Epithelial cell of proximal tubule (primary cell): ENCODE results near the gene TUFM. TPM values are rescaled to one million over a fixed set of nuclear protein-coding genes. Genes with fewer than 3 reads are reported as not detected.
"Not testable (repeated sequence)": the region's sequence is repeated elsewhere in the genome, so short reads cannot be mapped to it uniquely, and the experiment has no call there.

ENCODE experiments used
- DNase-seq: peaks from one replicate; pipeline ENCODE4 v3.0.0-alpha.2; 2011; ENCODE audit warnings: low read depth
- H3K4me3 ChIP-seq: 2 replicates; pipeline ENCODE4 v1.5.1; 2011; ENCODE audit warnings: low read depth, mild to moderate bottlenecking, low read length
- total RNA-seq: library from RNA; depleted of rRNA; stranded (reverse); fragments of >200 nt; gene quantifications from 2 replicates; pipeline ENCODE4 v1.2.3, GENCODE V29; 2015
- TF ChIP-seq, protein P1 (sequence below): conservative IDR thresholded peaks from 2 replicates; pipeline ENCODE4 v1.5.1; 2012; ENCODE audit warnings: low read depth, mild to moderate bottlenecking, low read length

The TUFM gene
- total RNA-seq, 1 donor from 2014 or later = 174 TPM

DNA sequence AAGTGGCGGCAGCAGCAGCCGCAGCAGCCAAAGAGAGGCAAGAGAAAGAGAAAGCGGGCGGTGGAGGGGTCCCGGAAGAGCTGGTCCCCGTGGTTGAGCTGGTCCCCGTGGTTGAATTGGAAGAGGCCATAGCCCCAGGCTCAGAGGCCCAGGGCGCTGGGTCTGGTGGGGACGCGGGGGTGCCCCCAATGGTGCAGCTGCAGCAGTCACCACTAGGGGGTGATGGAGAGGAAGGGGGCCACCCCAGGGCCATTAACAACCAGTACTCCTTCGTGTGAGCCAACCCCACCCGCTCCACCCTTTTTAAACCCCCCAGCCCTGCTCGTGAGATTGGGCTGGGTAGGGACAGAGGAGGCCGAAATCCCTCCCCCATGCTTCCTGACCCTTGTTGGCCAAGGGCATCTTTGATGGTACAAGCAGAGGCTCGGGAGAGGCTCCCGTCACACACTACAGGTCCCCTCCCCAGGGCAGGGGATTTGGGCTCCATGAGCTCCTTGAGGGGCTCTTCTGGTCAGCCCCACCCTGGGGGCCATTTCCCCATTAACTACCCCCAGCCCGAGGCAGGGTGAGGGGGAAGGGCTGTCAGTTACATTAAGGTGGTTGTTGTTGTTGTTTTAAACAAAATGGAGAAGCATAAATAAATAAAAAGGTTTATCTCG lies 27.5 kb upstream of the TUFM start:
- H3K4me3 ChIP-seq = no peak overlapping the region
- TF ChIP-seq, protein P1, sequence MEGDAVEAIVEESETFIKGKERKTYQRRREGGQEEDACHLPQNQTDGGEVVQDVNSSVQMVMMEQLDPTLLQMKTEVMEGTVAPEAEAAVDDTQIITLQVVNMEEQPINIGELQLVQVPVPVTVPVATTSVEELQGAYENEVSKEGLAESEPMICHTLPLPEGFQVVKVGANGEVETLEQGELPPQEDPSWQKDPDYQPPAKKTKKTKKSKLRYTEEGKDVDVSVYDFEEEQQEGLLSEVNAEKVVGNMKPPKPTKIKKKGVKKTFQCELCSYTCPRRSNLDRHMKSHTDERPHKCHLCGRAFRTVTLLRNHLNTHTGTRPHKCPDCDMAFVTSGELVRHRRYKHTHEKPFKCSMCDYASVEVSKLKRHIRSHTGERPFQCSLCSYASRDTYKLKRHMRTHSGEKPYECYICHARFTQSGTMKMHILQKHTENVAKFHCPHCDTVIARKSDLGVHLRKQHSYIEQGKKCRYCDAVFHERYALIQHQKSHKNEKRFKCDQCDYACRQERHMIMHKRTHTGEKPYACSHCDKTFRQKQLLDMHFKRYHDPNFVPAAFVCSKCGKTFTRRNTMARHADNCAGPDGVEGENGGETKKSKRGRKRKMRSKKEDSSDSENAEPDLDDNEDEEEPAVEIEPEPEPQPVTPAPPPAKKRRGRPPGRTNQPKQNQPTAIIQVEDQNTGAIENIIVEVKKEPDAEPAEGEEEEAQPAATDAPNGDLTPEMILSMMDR = peak; percentile 73
- no peak for DNase-seq

DNA sequence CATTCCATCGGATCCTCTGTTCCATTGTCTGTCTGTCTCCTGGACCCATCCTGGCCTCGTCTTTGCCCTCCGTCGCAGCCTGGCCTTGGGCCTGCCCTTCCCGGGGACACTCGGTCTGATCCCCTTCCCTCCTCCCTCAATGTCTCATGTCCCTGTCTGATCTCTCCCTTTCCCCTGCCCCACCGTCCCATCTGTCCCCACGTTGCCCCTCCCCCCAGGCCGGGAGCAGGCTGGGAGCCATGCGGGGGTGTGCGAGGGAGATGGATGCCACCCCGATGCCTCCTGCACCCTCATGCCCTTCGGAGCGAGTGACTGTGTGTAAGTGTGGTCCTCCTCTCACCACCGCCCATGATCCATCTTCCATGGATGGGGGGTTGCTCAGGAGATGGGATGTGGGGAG lies 26.8 kb upstream of the TUFM start:
- DNase-seq = no peak
- TF ChIP-seq, protein P1 = no peak
- H3K4me3 ChIP-seq = no peak overlapping the region

DNA sequence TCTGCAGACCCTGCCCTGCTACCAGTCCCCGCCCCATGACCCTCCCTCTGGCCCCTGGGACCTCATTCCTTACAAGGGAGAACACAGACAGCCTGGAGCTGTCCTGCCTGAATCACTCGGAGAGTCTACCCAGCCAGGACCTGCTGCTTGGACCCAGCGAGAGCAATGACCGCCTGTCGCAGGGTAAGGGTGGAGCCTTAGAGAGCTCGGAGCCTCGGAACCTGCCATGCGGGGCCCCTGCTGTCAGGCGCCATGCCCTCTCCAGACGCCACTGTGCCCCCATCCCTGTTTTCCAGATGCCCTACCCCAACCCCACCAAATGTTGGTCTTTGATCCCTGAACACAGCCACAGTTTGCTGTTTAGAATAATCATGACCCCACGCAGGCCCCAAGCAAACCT lies 23.1 kb upstream of the TUFM start:
- DNase-seq = no peak
- H3K4me3 ChIP-seq = no peak overlapping the region
- TF ChIP-seq, protein P1 = no peak

DNA sequence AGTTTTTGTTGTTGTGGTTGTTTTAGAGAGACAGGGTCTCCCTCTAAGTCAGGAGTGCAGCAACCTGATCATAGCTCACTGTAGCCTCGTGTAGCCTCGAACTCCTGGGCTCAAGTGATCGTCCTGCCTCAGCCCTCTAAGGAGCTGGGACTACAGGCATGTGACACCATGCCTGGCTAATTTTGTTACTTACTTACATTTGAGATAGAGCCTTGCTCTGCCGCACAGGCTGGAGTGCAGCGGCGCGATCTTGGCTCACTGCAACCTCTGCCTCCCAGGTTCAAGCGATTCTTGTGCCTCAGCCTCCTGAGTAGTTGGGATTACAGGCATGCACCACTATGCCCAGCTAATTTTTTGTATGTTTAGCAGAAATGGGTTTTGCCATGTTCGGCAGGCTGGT lies 21.5 kb upstream of the TUFM start:
- H3K4me3 ChIP-seq, DNase-seq: not testable (repeated sequence)

DNA sequence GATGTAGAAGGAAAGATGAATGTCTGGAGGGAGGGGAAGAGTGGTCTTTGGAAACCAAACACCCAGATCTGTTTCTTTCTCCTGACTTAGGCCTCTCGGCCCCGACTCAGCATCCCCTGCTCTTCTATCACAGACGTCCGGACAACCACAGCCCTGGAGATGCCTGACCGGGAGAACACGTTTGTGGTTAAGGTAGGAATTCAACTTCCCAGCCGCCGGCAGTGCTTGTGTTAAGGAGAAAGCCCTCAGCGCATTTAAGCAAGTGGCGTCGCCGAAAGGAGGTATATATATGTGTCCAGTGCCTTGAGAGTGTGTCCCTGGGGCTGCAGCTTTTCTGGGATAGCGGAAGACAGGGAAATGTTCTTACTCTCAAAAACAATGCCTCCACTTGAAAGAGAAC lies 21.1 kb upstream of the TUFM start:
- TF ChIP-seq, protein P1 = no peak
- DNase-seq = no peak
- no peak overlapping the region for H3K4me3 ChIP-seq

DNA sequence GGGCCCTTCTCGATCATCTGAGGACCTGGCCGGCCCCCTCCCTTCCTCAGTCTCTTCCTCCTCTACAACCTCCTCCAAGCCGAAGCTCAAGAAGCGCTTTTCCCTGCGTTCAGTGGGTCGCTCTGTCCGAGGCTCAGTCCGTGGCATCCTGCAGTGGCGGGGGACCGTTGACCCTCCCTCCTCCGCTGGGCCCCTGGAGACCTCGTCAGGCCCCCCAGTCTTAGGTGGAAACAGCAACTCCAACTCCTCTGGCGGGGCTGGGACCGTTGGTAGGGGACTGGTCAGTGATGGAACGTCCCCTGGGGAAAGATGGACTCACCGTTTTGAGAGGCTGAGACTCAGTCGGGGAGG lies 20.3 kb upstream of the TUFM start:
- TF ChIP-seq, protein P1 = no peak
- no peak overlapping the region for H3K4me3 ChIP-seq
- DNase-seq = no peak

DNA sequence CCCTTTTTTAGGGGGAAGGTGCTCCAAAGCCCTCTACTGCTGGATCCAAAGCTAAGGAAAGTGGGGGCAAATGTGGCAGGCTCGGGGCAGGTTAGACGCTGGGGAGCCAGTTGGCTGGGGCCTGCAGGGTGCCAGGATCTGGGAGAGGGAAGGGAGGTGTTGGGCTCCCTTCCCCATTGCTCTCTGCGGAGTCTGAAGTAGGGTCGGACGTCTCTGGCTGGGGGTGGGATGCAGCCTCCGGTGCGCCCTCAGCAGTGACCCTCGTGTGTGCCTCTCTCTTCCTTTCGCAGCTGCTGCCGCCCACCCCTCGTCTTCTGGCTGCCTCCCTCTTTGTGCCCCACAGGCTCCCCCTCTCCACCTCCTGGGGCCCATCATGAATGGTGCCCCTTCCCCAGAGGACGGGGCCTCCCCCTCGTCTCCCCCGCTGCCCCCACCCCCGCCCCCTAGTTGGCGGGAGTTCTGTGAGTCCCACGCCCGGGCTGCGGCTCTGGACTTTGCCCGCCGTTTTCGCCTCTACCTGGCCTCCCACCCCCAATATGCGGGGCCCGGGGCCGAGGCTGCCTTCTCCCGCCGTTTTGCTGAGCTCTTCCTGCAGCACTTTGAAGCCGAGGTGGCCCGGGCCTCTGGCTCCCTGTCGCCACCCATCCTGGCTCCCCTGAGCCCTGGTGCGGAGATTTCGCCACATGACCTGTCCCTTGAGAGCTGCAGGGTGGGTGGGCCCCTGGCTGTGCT lies 19.7 kb upstream of the TUFM start:
- no peak overlapping the region for H3K4me3 ChIP-seq
- TF ChIP-seq, protein P1 = no peak
- no peak for DNase-seq
